Ovary (tissue), 3 donors: ENCODE measurements around the gene GNG2.

ENCODE experiments used
- CTCF ChIP-seq, 3 donors: fragments of 450-650 bp in 2 of 3; fragments of 200-600 bp in 1 of 3; IDR thresholded peaks; one replicate each; pipeline versions ENCODE4 v1.5.1 to v1.8.0; 2016 to 2022; ENCODE audit warnings: antibody characterized with exemption in 3 of 3, mild to moderate bottlenecking in 1 of 3
- EP300 ChIP-seq: sonication (generic); formaldehyde crosslinking; IDR thresholded peaks from one replicate; pipeline ENCODE4 v1.6.1; 2017; ENCODE audit warnings: antibody characterized with exemption
- POLR2A ChIP-seq: fragments of 450-650 bp; IDR thresholded peaks from one replicate; pipeline ENCODE4 v1.6.1; 2017; ENCODE audit warnings: antibody characterized with exemption, mild to moderate bottlenecking, moderate library complexity
- donor health status: DM: no; HTN: no; CAD: no.

GRCh38 chr14:51879170-51879569 is 18.8 kb downstream of the GNG2 start:
- no peak for TF ChIP-seq CTCF (IDR thresholded peaks at IDR 0.05)
- no peak for TF ChIP-seq EP300
- no peak for TF ChIP-seq POLR2A
